ENCODE measurements around the gene FSHR.

FSHR gene

GRCh38 chr2:48968011-48968410 is 186.3 kb downstream of the FSHR start:
- no peak for DNase-seq (ENCODE audit: low read depth, low spot score)

DNA sequence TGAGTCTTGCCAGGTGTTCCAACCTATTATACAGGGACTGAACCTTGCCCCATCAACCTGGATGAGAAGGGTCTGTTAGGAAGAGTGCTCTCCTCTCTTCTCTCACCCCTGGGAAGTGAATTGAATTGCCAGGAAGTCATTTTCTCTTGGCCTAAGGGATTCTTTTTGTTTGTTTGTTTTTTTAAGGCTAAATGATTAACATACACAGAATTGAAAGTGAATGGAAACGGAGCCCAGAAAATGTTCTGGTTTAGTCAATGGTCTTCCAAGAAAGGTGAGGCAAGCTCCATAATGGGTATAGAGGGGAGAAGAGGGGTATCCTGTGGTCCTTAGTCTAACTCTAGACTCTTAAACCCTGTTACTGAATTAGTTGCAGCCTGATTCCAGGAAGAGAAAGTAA is 189.1 kb downstream of the FSHR start:
- no peak for DNase-seq (ENCODE audit: low read depth, low spot score)

GRCh38 chr2:48961009-48961408 is 193.3 kb downstream of the FSHR start:
- DNase-seq (ENCODE audit: low read depth, low spot score), result no peak

DNA sequence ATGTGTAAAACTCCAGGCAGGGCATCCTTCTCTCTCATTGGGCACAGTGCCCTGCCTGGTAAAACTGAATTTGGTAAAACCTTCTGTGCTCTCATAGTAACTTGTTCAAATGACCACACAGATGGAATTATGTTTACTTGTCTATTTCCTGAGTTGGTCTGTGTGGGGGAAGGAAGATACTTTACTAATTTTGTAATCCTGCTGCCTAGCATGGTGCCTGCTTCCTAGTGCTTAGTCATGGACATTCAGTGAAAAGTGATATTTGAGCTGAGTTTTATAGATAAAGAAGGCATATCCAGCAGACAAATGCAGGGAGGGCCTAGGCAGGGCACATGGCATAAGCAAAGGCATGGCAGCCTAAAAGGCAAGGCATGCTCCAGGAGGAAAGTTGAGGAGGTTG is 199.4 kb downstream of the FSHR start:
- DNase-seq (ENCODE audit: low read depth, low spot score), result no peak

DNA sequence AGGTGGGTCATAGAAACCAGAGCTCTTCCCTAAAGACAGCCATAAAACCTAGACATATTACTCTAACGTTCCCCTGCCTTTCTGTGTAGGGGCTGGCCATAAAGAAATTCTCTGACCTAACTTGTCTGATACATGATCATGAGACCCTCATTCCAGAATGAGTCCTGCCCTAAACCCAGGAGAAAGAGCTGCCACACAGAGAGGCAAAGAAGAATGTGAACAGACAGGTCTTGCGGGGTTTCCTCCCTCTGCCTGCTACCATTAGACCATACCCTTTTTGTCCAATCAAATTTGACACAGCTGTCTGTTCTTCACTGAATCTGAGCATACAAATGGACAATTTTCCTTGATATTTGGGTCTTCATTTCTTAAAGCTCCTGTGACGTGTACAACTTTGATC is 200.0 kb downstream of the FSHR start:
- no peak for DNase-seq (ENCODE audit: low read depth, low spot score)

GRCh38 chr2:48952614-48953013 is 201.7 kb downstream of the FSHR start:
- no peak for DNase-seq (ENCODE audit: low read depth, low spot score)

- no peak for DNase-seq (ENCODE audit: low read depth, low spot score)
These were observed 202.2 kb downstream of the FSHR start for GRCh38 chr2:48952143-48952542.

GRCh38 chr2:48948400-48949125 is 205.8 kb downstream of the FSHR start:
- no peak for DNase-seq (ENCODE audit: low read depth, low spot score)

DNA sequence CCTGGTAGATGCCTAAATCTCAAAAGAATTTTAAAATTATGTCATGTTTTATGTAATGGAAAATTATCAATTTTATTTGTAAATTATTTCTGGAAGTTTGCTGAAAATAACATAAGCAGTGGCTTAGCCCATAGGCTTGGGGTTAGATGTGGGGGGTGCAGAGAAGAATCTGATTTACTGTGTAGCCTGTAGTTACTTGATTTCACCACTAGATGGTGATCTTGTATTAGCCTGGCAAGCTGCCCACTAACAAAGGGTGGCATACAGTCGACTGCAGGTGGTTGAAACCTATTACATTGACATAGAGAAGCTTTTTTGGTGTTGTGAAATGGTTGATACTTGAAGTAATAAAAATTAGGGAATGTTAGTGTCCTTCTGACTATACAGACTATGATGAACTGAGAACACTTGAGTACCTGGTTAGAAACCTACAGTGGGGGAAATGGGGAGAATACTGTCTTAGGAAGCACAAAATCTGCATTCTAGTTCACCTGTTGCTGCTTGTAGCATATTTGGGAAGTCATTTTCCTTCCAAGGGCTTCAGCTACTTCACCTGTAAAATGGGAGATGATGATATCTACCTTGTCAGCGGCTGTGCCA is 207.8 kb downstream of the FSHR start:
- DNase-seq (ENCODE audit: low read depth, low spot score), result no peak

- no peak for DNase-seq (ENCODE audit: low read depth, low spot score)
These were observed 209.4 kb downstream of the FSHR start for GRCh38 chr2:48944956-48945355.

- no peak for DNase-seq (ENCODE audit: low read depth, low spot score)
These were observed 210.9 kb downstream of the FSHR start for GRCh38 chr2:48943436-48943835.

GRCh38 chr2:48941908-48942307 is 212.4 kb downstream of the FSHR start:
- no peak for DNase-seq (ENCODE audit: low read depth, low spot score)

- DNase-seq (ENCODE audit: low read depth, low spot score), result no peak
These were observed 212.9 kb downstream of the FSHR start for GRCh38 chr2:48941456-48941855.

DNA sequence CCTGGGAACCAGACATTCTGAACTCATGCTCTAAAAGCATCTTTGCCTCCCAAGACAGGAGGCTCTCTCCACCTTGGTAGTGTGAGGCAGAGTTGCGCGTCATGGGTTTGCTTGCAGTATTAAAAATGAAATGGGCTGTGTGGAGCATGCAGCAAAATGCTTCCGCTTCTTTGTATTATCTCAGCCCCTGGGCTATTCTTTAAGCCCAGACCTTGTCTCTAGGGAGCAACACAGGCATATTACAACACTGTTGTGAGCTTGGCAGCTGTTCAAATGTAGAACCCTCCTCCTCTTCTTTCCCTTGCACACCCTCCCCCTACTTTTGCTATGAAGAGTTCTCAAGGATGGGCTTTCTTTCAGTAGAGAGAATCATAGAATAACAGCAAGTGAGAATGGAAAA is 213.7 kb downstream of the FSHR start:
- DNase-seq (ENCODE audit: low read depth, low spot score), result no peak

DNA sequence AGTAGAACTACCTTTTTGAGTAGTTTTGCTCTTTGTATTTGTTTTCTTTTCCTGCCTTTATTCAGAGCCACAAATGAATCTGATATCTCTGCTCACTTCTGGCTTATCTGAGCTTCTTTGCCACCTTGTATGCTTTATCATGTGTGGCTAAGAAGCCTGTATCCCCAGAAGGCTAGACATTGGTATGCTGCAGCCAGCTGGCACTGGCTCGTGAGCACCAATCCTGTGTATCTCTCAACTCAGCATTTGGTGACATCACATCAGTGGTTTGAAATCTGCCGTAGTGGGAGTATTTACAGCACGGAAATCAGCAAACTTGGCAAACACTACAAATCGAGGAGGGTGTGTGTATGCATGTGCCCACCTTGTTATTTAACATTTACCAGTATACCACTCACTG is 215.1 kb downstream of the FSHR start:
- DNase-seq (ENCODE audit: low read depth, low spot score), result no peak

DNA sequence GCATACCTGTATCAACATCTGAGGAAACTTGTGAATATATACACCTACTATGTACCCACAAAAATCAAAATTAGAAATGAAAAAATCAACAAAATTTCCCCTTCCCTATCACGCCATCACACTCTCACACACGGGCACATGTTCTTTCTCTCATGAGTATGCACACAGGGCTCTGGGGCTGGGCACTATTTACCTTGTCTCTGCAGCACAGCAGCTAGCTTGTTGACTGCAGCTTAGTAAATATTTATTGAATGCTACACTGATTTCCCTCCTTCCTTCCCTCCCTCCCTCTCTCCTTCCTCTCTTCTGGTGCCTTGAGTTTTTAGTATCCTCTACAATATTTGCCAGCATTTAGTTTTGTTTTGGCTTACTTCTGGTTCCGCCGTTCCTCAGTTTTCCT is 216.1 kb downstream of the FSHR start:
- no peak for DNase-seq (ENCODE audit: low read depth, low spot score)

DNA sequence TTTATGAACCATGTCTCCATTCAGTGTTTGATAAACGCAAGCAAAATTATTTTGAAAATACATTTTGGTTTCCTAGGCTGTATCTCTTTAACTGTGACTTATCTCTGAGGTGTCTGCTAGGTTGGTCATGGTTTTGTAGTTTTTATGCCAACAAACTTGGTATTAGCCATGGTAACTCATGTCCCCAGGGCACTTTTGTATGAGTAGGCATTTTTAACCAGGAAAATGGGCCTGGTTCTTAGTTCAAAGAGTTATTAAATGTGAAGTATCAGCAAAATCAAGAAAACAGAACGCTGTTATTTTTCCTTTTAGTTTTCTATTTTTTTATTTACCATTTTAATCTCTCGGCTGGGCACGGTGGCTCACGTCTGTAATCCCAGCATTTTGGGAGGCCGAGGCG is 219.5 kb downstream of the FSHR start:
- no peak for DNase-seq (ENCODE audit: low read depth, low spot score)

- DNase-seq (ENCODE audit: low read depth, low spot score), result no peak
These were observed 220.4 kb downstream of the FSHR start for GRCh38 chr2:48933828-48934497.

- no peak for DNase-seq (ENCODE audit: low read depth, low spot score)
These were observed 221.6 kb downstream of the FSHR start for GRCh38 chr2:48932667-48933066.

GRCh38 chr2:48929571-48930301 is 224.6 kb downstream of the FSHR start:
- DNase-seq (ENCODE audit: low read depth, low spot score), result no peak

GRCh38 chr2:48927355-48927754 is 227.0 kb downstream of the FSHR start:
- no peak for DNase-seq (ENCODE audit: low read depth, low spot score)

- no peak for DNase-seq (ENCODE audit: low read depth, low spot score)
These were observed 238.4 kb downstream of the FSHR start for GRCh38 chr2:48915884-48916283.
